ENCODE data around the gene GLI1. TPM values are rescaled to one million over a fixed set of nuclear protein-coding genes. Genes with fewer than 3 reads are reported as not detected.
A peak's percentile ranks its signal among the peaks of the same experiment; 100 is the strongest.
"Not testable (repeated sequence)": the region's sequence is repeated elsewhere in the genome, so short reads cannot be mapped to it uniquely, and the experiment has no call there.

Gene GLI1
- total RNA-seq, 4 donors from 2014 or later = 0.17 to 0.98 (median 0.84) TPM; not detected in 1

DNA sequence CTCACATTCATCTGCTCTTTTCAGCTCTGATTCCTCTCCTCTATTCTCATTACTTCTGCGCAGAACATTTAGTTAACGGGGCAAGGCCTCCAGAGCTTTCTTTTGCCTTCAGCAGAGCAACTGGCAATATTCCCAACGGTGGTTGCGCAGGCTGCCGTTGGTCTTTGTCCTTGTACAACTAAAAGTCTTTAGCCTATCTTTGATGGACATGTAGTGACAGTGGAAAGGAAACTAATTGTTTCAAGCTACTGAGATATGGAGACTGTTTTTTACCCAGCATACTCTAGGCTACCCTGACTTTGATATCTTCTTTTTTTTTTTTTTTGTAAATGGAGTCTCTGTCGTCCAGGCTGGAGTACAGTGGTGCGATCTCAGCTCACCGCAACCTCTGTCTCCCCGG, 41.3 kb upstream of the GLI1 start:
- 89% methylated on average over 9 of the region's 9 CpGs for WGBS
- no peak for TF ChIP-seq POLR2A (IDR thresholded peaks at IDR 0.05; ENCODE audit: low read depth)
- no peak for TF ChIP-seq EP300 (IDR thresholded peaks at IDR 0.05)
- intact Hi-C loops (cut with DNase I) = no loop called here
- no peaks in the 10 kb centered on the region for H3K9me3 ChIP-seq
- no peak overlapping the region for H3K27ac ChIP-seq (replicated peaks in 1 of 4)
- H3K4me3 ChIP-seq = no peak overlapping the region
- no peak for DNase-seq (ENCODE audit: extremely low spot score)
- H3K36me3 ChIP-seq = peaks cover 0 to 10% (median 7%) of the 10 kb centered on the region in 4 donors
- peaks cover 3 to 16% (median 13%) of the 10 kb centered on the region in 4 donors for H3K4me1 ChIP-seq
- H3K27me3 ChIP-seq = no peaks in the 10 kb centered on the region

DNA sequence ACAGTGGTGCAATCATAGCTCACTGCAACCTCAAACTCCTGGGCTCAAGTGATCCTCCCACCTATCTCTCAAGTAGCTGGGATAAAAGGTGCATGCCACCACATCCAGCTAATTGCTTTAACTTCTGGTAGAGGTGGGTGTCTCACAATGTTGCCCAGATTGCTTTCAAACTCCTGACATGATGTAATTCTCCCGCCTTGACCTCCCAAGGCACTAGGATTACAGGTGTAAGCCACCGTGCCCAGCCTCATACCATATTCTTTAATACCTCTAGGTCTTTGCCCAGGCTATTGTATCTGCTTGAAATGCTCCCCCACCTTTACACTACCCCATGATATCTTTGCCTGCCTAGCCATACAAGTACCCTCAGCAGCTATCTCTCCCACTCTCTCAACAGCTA, 40.1 kb upstream of the GLI1 start:
- no peak overlapping the region for H3K27ac ChIP-seq (replicated peaks in 1 of 4)
- TF ChIP-seq POLR2AphosphoS5 (IDR thresholded peaks at IDR 0.05) = no peak
- no peak for TF ChIP-seq EP300 (IDR thresholded peaks at IDR 0.05)
- TF ChIP-seq, protein P1, sequence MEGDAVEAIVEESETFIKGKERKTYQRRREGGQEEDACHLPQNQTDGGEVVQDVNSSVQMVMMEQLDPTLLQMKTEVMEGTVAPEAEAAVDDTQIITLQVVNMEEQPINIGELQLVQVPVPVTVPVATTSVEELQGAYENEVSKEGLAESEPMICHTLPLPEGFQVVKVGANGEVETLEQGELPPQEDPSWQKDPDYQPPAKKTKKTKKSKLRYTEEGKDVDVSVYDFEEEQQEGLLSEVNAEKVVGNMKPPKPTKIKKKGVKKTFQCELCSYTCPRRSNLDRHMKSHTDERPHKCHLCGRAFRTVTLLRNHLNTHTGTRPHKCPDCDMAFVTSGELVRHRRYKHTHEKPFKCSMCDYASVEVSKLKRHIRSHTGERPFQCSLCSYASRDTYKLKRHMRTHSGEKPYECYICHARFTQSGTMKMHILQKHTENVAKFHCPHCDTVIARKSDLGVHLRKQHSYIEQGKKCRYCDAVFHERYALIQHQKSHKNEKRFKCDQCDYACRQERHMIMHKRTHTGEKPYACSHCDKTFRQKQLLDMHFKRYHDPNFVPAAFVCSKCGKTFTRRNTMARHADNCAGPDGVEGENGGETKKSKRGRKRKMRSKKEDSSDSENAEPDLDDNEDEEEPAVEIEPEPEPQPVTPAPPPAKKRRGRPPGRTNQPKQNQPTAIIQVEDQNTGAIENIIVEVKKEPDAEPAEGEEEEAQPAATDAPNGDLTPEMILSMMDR (IDR thresholded peaks at IDR 0.05) = no peak
- TF ChIP-seq POLR2A (IDR thresholded peaks at IDR 0.05; ENCODE audit: low read depth) = no peak
- H3K9me3 ChIP-seq = no peaks in the 10 kb centered on the region
- H3K4me1 ChIP-seq = peaks cover 3 to 16% (median 13%) of the 10 kb centered on the region in 4 donors
- H3K36me3 ChIP-seq = peaks cover 0 to 13% (median 7%) of the 10 kb centered on the region in 4 donors
- H3K27me3 ChIP-seq = no peaks in the 10 kb centered on the region
- no peak for DNase-seq (ENCODE audit: extremely low spot score)
- WGBS = 100% methylated on average over 2 of the region's 2 CpGs
- no peak overlapping the region for H3K4me3 ChIP-seq
- intact Hi-C loops (cut with DNase I) = no loop called here

DNA sequence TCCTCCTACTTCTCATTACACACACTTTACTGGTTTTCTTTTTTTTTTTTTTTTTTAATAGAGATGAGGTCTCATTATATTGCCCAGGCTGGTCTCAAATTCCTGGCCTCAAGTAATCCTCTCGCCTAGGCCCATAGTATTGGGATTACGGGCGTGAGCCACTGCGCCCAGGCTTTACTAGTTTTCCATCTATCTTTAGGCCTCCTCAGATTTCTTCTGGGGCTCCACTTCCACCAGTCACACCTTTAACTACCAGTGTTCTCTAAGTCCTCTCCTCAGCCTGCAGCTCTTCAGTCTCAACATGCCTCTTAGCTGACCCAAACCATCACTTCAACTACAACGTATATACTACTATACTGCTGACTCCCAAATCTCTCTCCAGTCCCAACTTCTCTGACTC, 39.1 kb upstream of the GLI1 start:
- 94% methylated on average over 5 of the region's 5 CpGs for WGBS
- peaks cover 3 to 13% (median 12%) of the 10 kb centered on the region in 4 donors for H3K4me1 ChIP-seq
- TF ChIP-seq POLR2A (IDR thresholded peaks at IDR 0.05; ENCODE audit: low read depth) (no peak), EP300 (IDR thresholded peaks at IDR 0.05) (no peak), POLR2AphosphoS5 (IDR thresholded peaks at IDR 0.05) (no peak)
- TF ChIP-seq, protein P1 (IDR thresholded peaks at IDR 0.05) = no peak
- no peaks in the 10 kb centered on the region for H3K27me3 ChIP-seq
- H3K9me3 ChIP-seq = no peaks in the 10 kb centered on the region
- no peak for DNase-seq (ENCODE audit: extremely low spot score)
- no peak overlapping the region for H3K27ac ChIP-seq (replicated peaks in 1 of 4)
- intact Hi-C loops (cut with DNase I) = no loop called here
- H3K4me3 ChIP-seq = no peak overlapping the region
- H3K36me3 ChIP-seq = peaks cover 0 to 16% (median 9%) of the 10 kb centered on the region in 4 donors

DNA sequence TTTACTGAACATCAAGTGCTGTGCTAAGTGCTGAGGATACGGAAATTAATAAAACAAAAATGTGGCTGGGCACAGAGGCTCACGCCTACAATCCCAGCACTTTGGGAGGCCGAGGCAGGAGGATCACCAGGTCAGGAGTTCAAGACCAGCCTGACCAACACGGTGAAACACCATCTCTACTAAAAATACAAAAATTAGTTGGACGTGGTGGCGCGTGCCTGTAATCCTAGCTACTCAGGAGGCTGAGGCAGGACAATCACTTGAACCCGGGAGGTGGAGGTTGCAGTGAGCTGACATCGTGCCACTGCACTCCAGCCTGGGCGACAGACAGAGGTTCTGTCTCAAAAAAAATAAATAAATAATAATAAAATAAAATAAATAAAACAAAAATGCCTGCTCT, 32.6 kb upstream of the GLI1 start:
- H3K27ac ChIP-seq (replicated peaks in 1 of 4); H3K9me3 ChIP-seq; H3K27me3 ChIP-seq; DNase-seq (ENCODE audit: extremely low spot score); H3K4me3 ChIP-seq; intact Hi-C loops (cut with DNase I): not testable (repeated sequence)
- Histone ChIP-seq H3K4me1 (peaks cover 12 to 26% (median 17%) of the 10 kb centered on the region in 4 donors), H3K36me3 (peaks cover 0 to 17% (median 11%) of the 10 kb centered on the region in 4 donors)
- WGBS = 96% methylated on average over 10 of the region's 10 CpGs

DNA sequence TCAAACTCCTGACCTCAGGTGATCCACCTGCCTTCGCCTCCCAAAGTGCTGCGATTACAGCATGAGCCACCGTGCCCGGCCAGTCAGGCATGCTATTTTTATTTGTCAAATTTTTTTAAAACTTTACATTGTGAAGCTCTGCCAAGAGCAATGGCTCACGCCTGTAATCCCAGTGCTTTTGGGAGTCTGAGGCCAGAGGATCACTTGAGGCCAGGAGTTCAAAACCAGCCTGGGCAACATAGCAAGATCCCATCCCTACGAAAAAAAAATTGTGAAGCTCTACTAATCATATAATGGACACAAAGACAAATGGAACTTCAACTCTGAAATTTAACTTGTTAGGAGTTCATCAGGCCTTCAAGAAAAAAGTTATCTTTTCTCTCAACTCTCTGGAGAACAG, 30.6 kb upstream of the GLI1 start:
- Histone ChIP-seq H3K4me3 (no peak overlapping the region), H3K36me3 (peaks cover 0 to 9% (median 2%) of the 10 kb centered on the region in 4 donors), H3K4me1 (peaks cover 12 to 26% (median 17%) of the 10 kb centered on the region in 4 donors), H3K27ac (replicated peaks in 1 of 4) (peak overlapping the region; percentile 90 to 98 (median 98)), H3K27me3 (no peaks in the 10 kb centered on the region), H3K9me3 (no peaks in the 10 kb centered on the region)
- 81% methylated on average over 6 of the region's 6 CpGs for WGBS
- intact Hi-C loops (cut with DNase I) = no loop called here
- DNase-seq (ENCODE audit: extremely low spot score) = no peak
- no peak for TF ChIP-seq EP300 (IDR thresholded peaks at IDR 0.05)
- TF ChIP-seq POLR2A (IDR thresholded peaks at IDR 0.05; ENCODE audit: low read depth) = no peak
- no peak for TF ChIP-seq POLR2AphosphoS5 (IDR thresholded peaks at IDR 0.05)
- TF ChIP-seq, protein P1 (IDR thresholded peaks at IDR 0.05) = no peak

All from esophagus muscularis mucosa (tissue), 4 donors.